K562 (cell line): ENCODE measurements around the gene LIX1L. TPM values are rescaled to one million over a fixed set of nuclear protein-coding genes. Genes with fewer than 3 reads are reported as not detected.

Experiments used
- CHD2 ChIP-seq: IDR thresholded peaks from 2 replicates; pipeline ENCODE4 v1.6.1; 2011; ENCODE audit warnings: low read depth, low read length
- FOXJ2 ChIP-seq: fragments of 200-800 bp; sonication (Bioruptor generic); IDR thresholded peaks from 2 replicates; pipeline ENCODE4 v1.6.1; 2016; ENCODE audit warnings: missing genetic modification characterization, missing compliant biosample characterization
- HDAC1 ChIP-seq, 2 experiments: fragments of 450-650 bp; IDR thresholded peaks; 2 replicates each; pipeline ENCODE4 v1.6.1; 2016 to 2017; ENCODE audit warnings: inconsistent platforms in 1 of 2, mild to moderate bottlenecking in 1 of 2, moderate library complexity in 1 of 2
- KHSRP ChIP-seq: fragments of 450-650 bp; IDR thresholded peaks from 2 replicates; pipeline ENCODE4 v1.6.1; 2017
- KLF6 ChIP-seq: fragments of 250-450 bp; sonication (Bioruptor Pico); IDR thresholded peaks from 2 replicates; pipeline ENCODE4 v1.4.0; 2020; ENCODE audit warnings: mild to moderate bottlenecking, moderate library complexity, borderline replicate concordance
- MTA1 ChIP-seq: fragments of 450-650 bp; IDR thresholded peaks from 2 replicates; pipeline ENCODE4 v1.6.1; 2017; ENCODE audit warnings: borderline replicate concordance
- TAF7 ChIP-seq: fragments of 450-650 bp; IDR thresholded peaks from 2 replicates; pipeline ENCODE4 v1.6.1; 2016; ENCODE audit warnings: missing genetic modification characterization, missing compliant biosample characterization
- TSC22D4 ChIP-seq: fragments of 450-650 bp; IDR thresholded peaks from 2 replicates; pipeline ENCODE4 v1.6.1; 2016; ENCODE audit warnings: missing genetic modification characterization, missing biosample characterization, control low read depth
- ZBTB7A ChIP-seq: IDR thresholded peaks from 2 replicates; pipeline ENCODE4 v1.6.1; 2011; ENCODE audit warnings: low read depth, mild to moderate bottlenecking, low read length, moderate library complexity, borderline replicate concordance; ENCODE audit not compliant: control insufficient read depth
- ZNF143 ChIP-seq: sonication (generic); formaldehyde crosslinking; IDR thresholded peaks from 2 replicates; pipeline ENCODE4 v1.9.0; 2022; ENCODE audit warnings: mild to moderate bottlenecking, missing genetic modification reagents
- ZNF239 ChIP-seq: fragments of 250-450 bp; sonication (Bioruptor Pico); IDR thresholded peaks from 2 replicates; pipeline ENCODE4 v1.4.0; 2020; ENCODE audit warnings: mild to moderate bottlenecking
- ZNF551 ChIP-seq: fragments of 250-450 bp; sonication (Bioruptor Pico); IDR thresholded peaks from 2 replicates; pipeline ENCODE4 v1.5.0; 2021; ENCODE audit warnings: mild to moderate bottlenecking, moderate library complexity
- polyA plus RNA-seq, 8 experiments: library from polyadenylated mRNA; depleted of rRNA in 4 of 8; stranded (reverse) in 5 of 8; unstranded in 3 of 8; fragments of >200 nt; fragmentation: Nextera tagmentation in 2 of 8; fragmentation: Illumina TruSeq in 1 of 8; extraction: Ambion mirVana in 2 of 8; extraction: Trizol in 1 of 8; gene quantifications; 2 replicates each; pipeline versions ENCODE4 v1.2.1 to v1.2.3, GENCODE V29; 2011 to 2014; ENCODE audit warnings: inconsistent platforms in 1 of 8, missing spikeins in 1 of 8
- total RNA-seq, 7 experiments: library from RNA; depleted of rRNA in 6 of 7; stranded (reverse); fragments of >200 nt in 6 of 7; fragmentation: Illumina TruSeq in 2 of 7; extraction: Trizol in 2 of 7; gene quantifications; 2 replicates each; pipeline versions ENCODE4 v1.2.1 to v1.2.3, GENCODE V29; 2011 to 2021; ENCODE audit warnings: low replicate concordance in 1 of 7
- TF ChIP-seq, protein P1 (sequence below), 2 experiments: fragments of 150-350 bp in 1 of 2; IDR thresholded peaks; 2 replicates each; pipeline ENCODE4 v1.6.1; 2012 to 2016; ENCODE audit warnings: low read depth in 2 of 2, low read length in 2 of 2, mild to moderate bottlenecking in 1 of 2, moderate library complexity in 1 of 2
- TF ChIP-seq, protein P2 (sequence below): fragments of 250-450 bp; sonication (Bioruptor Pico); IDR thresholded peaks from 2 replicates; pipeline ENCODE4 v1.5.0; 2020; ENCODE audit warnings: mild to moderate bottlenecking, borderline replicate concordance
- TF ChIP-seq, protein P3 (sequence below): fragments of 250-450 bp; sonication (Bioruptor Pico); IDR thresholded peaks from 2 replicates; pipeline ENCODE4 v1.8.0; 2021; ENCODE audit warnings: mild to moderate bottlenecking, moderate library complexity
- TF ChIP-seq, protein P4 (sequence below): IDR thresholded peaks from 2 replicates; pipeline ENCODE4 v1.6.1; 2011; ENCODE audit not compliant: insufficient read length; ENCODE audit errors: extremely low read depth
- TF ChIP-seq, protein P5 (sequence below): fragments of 250-450 bp; sonication (Bioruptor Pico); IDR thresholded peaks from 2 replicates; pipeline ENCODE4 v1.8.0; 2022; ENCODE audit warnings: inconsistent platforms

The LIX1L gene
- total and polyA plus RNA-seq, 9 of the 15 experiments (the other 6 are each of a cell fraction or from before 2014, with no cell fraction given): 4.6 to 26.5 (median 12.5) TPM

DNA sequence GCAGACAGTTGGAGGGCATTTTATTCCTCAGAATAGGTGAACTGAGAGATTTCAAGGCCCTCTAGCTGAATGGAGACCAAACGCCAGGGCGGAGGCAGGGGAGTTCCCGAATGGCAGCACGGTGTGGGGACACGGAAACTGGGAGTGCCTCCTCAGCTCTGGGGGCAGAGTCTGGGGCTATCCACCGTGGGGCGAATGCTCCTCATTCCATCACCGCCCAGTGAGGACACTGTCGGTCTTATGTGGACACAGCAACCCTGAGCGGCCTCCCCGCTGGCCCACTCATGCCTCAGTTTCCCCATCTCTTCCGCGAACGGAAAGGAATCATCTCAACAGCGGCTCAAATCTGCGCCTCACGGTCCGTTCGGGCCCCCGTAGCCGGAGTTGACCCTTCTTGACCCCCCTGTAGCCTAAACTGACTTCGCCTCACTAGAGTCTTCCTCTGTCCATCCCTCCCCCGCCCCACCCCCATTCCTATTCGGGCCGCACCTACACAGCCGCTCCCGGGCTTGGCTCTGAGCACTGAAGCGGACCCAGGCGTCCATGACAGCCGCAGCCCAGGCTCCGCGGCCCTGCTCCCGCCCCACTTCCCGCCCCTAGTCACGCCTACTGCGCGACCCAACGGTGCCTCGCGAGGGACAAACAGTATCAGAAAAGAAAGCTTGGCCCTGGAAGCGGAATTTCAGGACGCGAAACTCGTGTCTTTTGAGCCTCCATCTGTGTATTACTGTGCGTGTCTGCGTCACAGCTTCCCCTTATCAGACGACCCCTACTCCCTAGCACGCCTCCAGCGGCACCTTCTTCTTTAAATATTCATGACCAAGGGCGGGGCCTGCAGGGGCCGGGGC, 39.4 kb downstream of the LIX1L start, which contains the start of gene PEX11B (continued):
- TF ChIP-seq, protein P1, sequence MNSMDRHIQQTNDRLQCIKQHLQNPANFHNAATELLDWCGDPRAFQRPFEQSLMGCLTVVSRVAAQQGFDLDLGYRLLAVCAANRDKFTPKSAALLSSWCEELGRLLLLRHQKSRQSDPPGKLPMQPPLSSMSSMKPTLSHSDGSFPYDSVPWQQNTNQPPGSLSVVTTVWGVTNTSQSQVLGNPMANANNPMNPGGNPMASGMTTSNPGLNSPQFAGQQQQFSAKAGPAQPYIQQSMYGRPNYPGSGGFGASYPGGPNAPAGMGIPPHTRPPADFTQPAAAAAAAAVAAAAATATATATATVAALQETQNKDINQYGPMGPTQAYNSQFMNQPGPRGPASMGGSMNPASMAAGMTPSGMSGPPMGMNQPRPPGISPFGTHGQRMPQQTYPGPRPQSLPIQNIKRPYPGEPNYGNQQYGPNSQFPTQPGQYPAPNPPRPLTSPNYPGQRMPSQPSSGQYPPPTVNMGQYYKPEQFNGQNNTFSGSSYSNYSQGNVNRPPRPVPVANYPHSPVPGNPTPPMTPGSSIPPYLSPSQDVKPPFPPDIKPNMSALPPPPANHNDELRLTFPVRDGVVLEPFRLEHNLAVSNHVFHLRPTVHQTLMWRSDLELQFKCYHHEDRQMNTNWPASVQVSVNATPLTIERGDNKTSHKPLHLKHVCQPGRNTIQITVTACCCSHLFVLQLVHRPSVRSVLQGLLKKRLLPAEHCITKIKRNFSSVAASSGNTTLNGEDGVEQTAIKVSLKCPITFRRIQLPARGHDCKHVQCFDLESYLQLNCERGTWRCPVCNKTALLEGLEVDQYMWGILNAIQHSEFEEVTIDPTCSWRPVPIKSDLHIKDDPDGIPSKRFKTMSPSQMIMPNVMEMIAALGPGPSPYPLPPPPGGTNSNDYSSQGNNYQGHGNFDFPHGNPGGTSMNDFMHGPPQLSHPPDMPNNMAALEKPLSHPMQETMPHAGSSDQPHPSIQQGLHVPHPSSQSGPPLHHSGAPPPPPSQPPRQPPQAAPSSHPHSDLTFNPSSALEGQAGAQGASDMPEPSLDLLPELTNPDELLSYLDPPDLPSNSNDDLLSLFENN (IDR thresholded peaks at IDR 0.05; ENCODE audit: low read depth in 2 of 2, low read length in 2 of 2): 0 out of 4 replicates have a peak, but pooled peaks of 1 of the 2 experiments have one; percentile 13
- TF ChIP-seq HDAC1 (IDR thresholded peaks at IDR 0.05) (peak in 1 of 2 experiments; percentile 71; a peak in 2 of 4 replicates), CHD2 (peak; percentile 89), ZNF239 (CRISPR knock-in tag) (no peak), TSC22D4 (tag) (no peak), ZBTB7A (peak; percentile 9; the same call in 1 of the 2 replicates), ZNF143 (CRISPR knock-in tag) (0 out of 2 replicates have a peak, but pooled peaks have one; percentile 31), KLF6 (CRISPR knock-in tag) (no peak), TAF7 (tag) (peak; percentile 45; the same call in 1 of the 2 replicates), MTA1 (0 out of 2 replicates have a peak, but pooled peaks have one; percentile 18), FOXJ2 (tag) (no peak), KHSRP (no peak), ZNF551 (CRISPR knock-in tag) (no peak)
- TF ChIP-seq, protein P2, sequence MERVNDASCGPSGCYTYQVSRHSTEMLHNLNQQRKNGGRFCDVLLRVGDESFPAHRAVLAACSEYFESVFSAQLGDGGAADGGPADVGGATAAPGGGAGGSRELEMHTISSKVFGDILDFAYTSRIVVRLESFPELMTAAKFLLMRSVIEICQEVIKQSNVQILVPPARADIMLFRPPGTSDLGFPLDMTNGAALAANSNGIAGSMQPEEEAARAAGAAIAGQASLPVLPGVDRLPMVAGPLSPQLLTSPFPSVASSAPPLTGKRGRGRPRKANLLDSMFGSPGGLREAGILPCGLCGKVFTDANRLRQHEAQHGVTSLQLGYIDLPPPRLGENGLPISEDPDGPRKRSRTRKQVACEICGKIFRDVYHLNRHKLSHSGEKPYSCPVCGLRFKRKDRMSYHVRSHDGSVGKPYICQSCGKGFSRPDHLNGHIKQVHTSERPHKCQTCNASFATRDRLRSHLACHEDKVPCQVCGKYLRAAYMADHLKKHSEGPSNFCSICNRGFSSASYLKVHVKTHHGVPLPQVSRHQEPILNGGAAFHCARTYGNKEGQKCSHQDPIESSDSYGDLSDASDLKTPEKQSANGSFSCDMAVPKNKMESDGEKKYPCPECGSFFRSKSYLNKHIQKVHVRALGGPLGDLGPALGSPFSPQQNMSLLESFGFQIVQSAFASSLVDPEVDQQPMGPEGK: no peak
- TF ChIP-seq, protein P3, sequence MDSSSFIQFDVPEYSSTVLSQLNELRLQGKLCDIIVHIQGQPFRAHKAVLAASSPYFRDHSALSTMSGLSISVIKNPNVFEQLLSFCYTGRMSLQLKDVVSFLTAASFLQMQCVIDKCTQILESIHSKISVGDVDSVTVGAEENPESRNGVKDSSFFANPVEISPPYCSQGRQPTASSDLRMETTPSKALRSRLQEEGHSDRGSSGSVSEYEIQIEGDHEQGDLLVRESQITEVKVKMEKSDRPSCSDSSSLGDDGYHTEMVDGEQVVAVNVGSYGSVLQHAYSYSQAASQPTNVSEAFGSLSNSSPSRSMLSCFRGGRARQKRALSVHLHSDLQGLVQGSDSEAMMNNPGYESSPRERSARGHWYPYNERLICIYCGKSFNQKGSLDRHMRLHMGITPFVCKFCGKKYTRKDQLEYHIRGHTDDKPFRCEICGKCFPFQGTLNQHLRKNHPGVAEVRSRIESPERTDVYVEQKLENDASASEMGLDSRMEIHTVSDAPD: no peak
- TF ChIP-seq, protein P4, sequence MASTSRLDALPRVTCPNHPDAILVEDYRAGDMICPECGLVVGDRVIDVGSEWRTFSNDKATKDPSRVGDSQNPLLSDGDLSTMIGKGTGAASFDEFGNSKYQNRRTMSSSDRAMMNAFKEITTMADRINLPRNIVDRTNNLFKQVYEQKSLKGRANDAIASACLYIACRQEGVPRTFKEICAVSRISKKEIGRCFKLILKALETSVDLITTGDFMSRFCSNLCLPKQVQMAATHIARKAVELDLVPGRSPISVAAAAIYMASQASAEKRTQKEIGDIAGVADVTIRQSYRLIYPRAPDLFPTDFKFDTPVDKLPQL: no peak
- TF ChIP-seq, protein P5, sequence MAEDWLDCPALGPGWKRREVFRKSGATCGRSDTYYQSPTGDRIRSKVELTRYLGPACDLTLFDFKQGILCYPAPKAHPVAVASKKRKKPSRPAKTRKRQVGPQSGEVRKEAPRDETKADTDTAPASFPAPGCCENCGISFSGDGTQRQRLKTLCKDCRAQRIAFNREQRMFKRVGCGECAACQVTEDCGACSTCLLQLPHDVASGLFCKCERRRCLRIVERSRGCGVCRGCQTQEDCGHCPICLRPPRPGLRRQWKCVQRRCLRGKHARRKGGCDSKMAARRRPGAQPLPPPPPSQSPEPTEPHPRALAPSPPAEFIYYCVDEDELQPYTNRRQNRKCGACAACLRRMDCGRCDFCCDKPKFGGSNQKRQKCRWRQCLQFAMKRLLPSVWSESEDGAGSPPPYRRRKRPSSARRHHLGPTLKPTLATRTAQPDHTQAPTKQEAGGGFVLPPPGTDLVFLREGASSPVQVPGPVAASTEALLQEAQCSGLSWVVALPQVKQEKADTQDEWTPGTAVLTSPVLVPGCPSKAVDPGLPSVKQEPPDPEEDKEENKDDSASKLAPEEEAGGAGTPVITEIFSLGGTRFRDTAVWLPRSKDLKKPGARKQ (CRISPR knock-in tag): no peak
